ENCODE data around the gene MRPL53. TPM values are rescaled to one million over a fixed set of nuclear protein-coding genes. Genes with fewer than 3 reads are reported as not detected.

Gene MRPL53
- total and polyA plus RNA-seq, 2 of the 13 experiments (the other 11 are each of a cell fraction or from before 2014, with no cell fraction given), result 34.3 to 51.9 TPM

DNA sequence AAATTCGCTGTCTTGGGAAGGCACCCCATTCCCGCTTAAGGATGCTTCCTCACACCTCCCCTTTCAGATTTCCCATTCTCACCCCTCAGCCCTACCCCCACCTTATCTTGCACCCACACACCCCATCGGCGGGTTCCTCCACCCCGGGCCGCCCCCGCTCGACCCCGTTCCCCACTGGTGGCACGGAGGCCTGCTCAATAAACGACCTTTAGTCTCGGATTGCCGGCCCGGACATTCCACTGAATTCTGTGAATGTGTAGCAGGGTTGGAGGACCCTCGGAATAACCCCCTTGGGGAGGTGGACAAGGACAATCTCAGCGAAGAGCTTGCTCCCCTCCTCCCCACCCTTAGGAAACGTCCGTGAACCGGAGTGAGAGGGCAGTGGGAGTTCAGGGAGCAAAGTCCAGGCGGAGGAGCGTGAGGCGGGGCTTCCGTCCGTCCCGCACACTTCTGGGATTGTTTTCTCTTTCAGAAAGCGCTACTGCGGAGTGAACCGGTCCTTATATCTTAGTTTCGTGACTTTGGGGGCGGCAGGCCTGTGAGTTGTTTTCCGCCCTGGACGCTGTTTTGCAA lies 29.8 kb upstream of the MRPL53 start (continued):
- TF ChIP-seq KLF16 (CRISPR knock-in tag; IDR thresholded peaks at IDR 0.05) (peak in 1 of 2 experiments; percentile 53; a peak in 1 of 4 replicates), ESRRA (CRISPR knock-in tag; IDR thresholded peaks at IDR 0.05; ENCODE audit: low read depth) (peak; percentile 85; the same call in 1 of the 2 replicates), ZFAT (CRISPR knock-in tag; conservative IDR thresholded peaks at IDR 0.05) (no peak), ZNF264 (CRISPR knock-in tag; IDR thresholded peaks at IDR 0.05) (peak; percentile 40; the same call in 1 of the 2 replicates), ZNF441 (CRISPR knock-in tag; IDR thresholded peaks at IDR 0.05; ENCODE audit: borderline replicate concordance) (peak; percentile 5; the same call in 1 of the 2 replicates), POLR2AphosphoS2 (IDR thresholded peaks at IDR 0.05; ENCODE audit: low read depth, low read length) (no peak), SUZ12 (IDR thresholded peaks at IDR 0.05; ENCODE audit: low read depth, low read length) (no peak), SALL1 (CRISPR knock-in tag; IDR thresholded peaks at IDR 0.05) (peak; percentile 79), MEF2D (CRISPR knock-in tag; IDR thresholded peaks at IDR 0.05) (peak; percentile 79), TGIF2 (CRISPR knock-in tag; IDR thresholded peaks at IDR 0.05) (no peak; the same call in none of the 2 replicates), SKI (IDR thresholded peaks at IDR 0.05; ENCODE audit: partially characterized antibody) (peak; percentile 89), ZNF605 (CRISPR knock-in tag; IDR thresholded peaks at IDR 0.05) (no peak), TBX2 (CRISPR knock-in tag; IDR thresholded peaks at IDR 0.05; ENCODE audit: borderline replicate concordance) (no peak), ZBED4 (CRISPR knock-in tag; IDR thresholded peaks at IDR 0.05; ENCODE audit: borderline replicate concordance) (0 out of 2 replicates have a peak, but pooled peaks have one; percentile 16), HNF1A (IDR thresholded peaks at IDR 0.05; ENCODE audit: low read depth) (no peak), HNF1A (CRISPR knock-in tag; IDR thresholded peaks at IDR 0.05; ENCODE audit: borderline replicate concordance) (0 out of 2 replicates have a peak, but pooled peaks have one; percentile 55)
- TF ChIP-seq, protein P1, sequence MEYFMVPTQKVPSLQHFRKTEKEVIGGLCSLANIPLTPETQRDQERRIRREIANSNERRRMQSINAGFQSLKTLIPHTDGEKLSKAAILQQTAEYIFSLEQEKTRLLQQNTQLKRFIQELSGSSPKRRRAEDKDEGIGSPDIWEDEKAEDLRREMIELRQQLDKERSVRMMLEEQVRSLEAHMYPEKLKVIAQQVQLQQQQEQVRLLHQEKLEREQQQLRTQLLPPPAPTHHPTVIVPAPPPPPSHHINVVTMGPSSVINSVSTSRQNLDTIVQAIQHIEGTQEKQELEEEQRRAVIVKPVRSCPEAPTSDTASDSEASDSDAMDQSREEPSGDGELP (IDR thresholded peaks at IDR 0.05; ENCODE audit: borderline replicate concordance, low read depth), result peak; percentile 32; the same call in 1 of the 2 replicates

Data from HepG2 (cell line).